Measurements from ENCODE around the gene ADCY6. TPM values are rescaled to one million over a fixed set of nuclear protein-coding genes. Genes with fewer than 3 reads are reported as not detected.

Gene ADCY6
- not detected for polyA plus RNA-seq (ENCODE audit: low read depth in 6 of 6)

- Mint-ChIP-seq H3K9me3 (no peaks in the 10 kb centered on the region), H3K36me3 (no peaks in the 10 kb centered on the region), H3K27me3 (peaks cover 37 to 66% (median 57%) of the 10 kb centered on the region in 3 donors), H3K4me1 (peaks cover 11 to 24% (median 18%) of the 10 kb centered on the region in 3 donors), H3K4me3 (peak within 1 kb of the TSS; percentile 64 to 91 (median 86)), H3K27ac (peak within 1 kb of the TSS in 4 of 6 donors; percentile 61 to 80 (median 77))
- ATAC-seq (ENCODE audit: low read depth in 2 of 2) = peak; percentile 27 to 51
- DNase-seq = no peak
Measured at GRCh38 chr12:48788854-48789775, at the start of gene ADCY6. Gene ADCY6, minus strand, starts transcription at chr12:48789089. Its CDS starts 5,655 bp downstream, at chr12:48783434.

- no peak overlapping the region for H3K4me3 Mint-ChIP-seq
- ATAC-seq (ENCODE audit: low read depth in 2 of 2) (no peak), DNase-seq (no peak)
- peaks cover 25 to 26% of the 10 kb centered on the region in 2 donors for H3K36me3 Mint-ChIP-seq
- H3K27ac Mint-ChIP-seq = no peak overlapping the region
- no peaks in the 10 kb centered on the region for H3K27me3 Mint-ChIP-seq
- no peaks in the 10 kb centered on the region for H3K4me1 Mint-ChIP-seq
- H3K9me3 Mint-ChIP-seq = no peaks in the 10 kb centered on the region
Measured at GRCh38 chr12:48838048-48838447, 49.2 kb upstream of the ADCY6 start.

DNA sequence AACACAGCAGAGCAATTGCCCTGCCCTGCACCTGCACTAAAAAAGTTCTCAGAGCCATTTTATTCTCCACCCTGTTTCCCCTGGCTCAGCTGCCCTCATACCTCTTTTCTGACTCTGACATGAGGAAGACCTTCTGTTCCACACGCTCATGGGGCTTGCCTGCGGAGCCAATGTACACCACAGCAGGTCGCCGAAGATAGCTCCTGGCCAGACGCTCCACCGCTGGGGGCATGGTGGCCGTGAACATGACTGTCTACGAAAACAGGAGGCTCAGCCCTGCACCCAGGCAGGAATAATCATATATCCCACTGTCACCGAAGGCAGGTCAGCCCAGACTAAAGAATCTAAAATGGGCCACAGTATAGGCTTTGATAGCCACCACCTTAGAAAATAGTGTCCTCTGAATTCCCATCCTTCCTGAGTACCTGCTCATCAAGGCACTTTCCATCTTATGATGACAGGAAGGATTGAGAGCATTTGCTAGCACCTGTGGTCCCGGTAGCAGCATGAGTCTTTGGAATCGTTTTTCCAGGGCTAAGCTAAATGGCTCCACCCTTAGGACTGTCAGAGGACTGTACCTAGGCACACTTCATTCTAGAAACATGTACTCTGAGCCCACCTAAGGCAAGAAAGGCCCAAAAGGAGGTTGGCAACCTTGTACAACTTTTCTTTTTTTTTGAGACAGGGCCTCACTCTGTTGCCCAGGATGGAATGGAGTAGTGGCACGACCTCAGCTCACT lies 43.6 kb upstream of the ADCY6 start:
- no peak for ATAC-seq (ENCODE audit: low read depth in 2 of 2)
- H3K27ac Mint-ChIP-seq = no peak overlapping the region
- H3K36me3 Mint-ChIP-seq = peaks cover 40 to 45% of the 10 kb centered on the region in 2 donors
- no peak for DNase-seq
- H3K9me3 Mint-ChIP-seq = no peaks in the 10 kb centered on the region
- no peaks in the 10 kb centered on the region for H3K27me3 Mint-ChIP-seq
- H3K4me3 Mint-ChIP-seq = no peak overlapping the region
- peaks cover 0 to 4% (median 0%) of the 10 kb centered on the region in 3 donors for H3K4me1 Mint-ChIP-seq

DNA sequence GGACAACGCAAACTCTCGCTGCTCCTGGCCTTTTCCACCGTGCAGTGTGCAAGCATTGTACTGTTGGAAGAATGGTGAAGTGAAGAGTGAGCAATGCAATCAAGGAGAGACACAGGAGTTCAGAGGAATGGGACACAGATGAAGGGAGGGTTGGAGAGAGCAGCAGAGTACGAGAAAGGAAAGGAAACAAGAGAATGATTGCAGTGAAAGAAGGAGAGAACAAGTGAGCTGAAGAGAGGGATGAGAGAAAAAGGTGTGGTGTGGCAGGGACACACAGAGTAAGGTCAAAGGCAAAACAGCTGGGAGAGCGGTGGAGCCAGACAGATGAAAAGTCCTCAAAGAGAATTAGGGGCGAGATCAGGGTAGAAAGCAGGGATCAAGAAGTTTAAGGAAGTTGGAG lies 42.4 kb upstream of the ADCY6 start:
- H3K9me3 Mint-ChIP-seq = no peaks in the 10 kb centered on the region
- H3K27me3 Mint-ChIP-seq = no peaks in the 10 kb centered on the region
- peaks cover 30 to 32% of the 10 kb centered on the region in 2 donors for H3K36me3 Mint-ChIP-seq
- DNase-seq (no peak), ATAC-seq (ENCODE audit: low read depth in 2 of 2) (no peak)
- no peak overlapping the region for H3K4me3 Mint-ChIP-seq
- H3K27ac Mint-ChIP-seq = no peak overlapping the region
- H3K4me1 Mint-ChIP-seq = peaks cover 0 to 5% (median 0%) of the 10 kb centered on the region in 3 donors

DNA sequence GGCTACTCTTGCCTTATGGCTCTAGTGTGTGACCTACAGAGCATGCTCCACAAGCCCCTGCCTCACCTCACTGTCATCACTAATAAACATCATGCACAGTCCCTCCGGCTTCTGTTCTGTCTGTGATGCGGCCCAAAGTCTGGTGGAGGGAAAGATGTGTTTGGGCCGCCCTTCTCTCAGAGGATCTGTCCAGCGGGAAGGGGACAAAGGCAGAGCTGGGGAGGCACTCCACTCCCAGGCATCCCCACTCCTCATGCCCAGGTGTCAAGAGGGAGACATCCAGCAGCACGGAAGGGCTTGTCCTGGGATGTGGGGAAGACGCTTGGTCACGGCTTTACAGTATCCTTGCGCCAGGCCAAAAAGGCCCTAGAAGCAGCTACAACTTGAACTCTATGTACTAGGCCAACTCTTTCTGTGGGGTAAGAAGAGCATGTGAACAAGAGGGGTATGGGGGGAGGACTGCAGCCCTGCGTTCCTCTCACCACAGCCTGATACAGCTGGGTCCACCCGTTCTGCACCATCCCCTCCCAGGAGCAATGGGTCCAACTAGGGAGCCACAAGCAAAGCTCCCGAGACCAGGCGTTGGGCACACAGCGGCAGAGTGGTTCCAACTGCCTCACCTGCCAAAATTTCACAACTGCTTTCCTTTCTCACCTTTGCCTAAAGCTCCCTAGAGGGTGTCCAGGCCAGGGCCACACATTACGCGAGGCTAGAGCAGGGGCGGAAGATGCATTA lies 40.1 kb upstream of the ADCY6 start:
- Mint-ChIP-seq H3K4me1 (peaks cover 0 to 13% (median 2%) of the 10 kb centered on the region in 3 donors), H3K27me3 (no peaks in the 10 kb centered on the region), H3K27ac (no peak overlapping the region), H3K36me3 (peaks cover 26% of the 10 kb centered on the region in 2 donors), H3K9me3 (peaks cover 0 to 1% (median 0%) of the 10 kb centered on the region in 7 donors), H3K4me3 (no peak overlapping the region)
- DNase-seq = no peak
- ATAC-seq (ENCODE audit: low read depth in 2 of 2) = no peak

- H3K36me3 Mint-ChIP-seq = peaks cover 22 to 26% of the 10 kb centered on the region in 2 donors
- H3K27ac Mint-ChIP-seq = peak overlapping the region in 1 of 6 donors; percentile 71
- no peak overlapping the region for H3K4me3 Mint-ChIP-seq
- peaks cover 0 to 1% (median 0%) of the 10 kb centered on the region in 7 donors for H3K9me3 Mint-ChIP-seq
- DNase-seq = no peak
- no peaks in the 10 kb centered on the region for H3K27me3 Mint-ChIP-seq
- H3K4me1 Mint-ChIP-seq = peaks cover 0 to 13% (median 2%) of the 10 kb centered on the region in 3 donors
- ATAC-seq (ENCODE audit: low read depth in 2 of 2) = no peak
Measured at GRCh38 chr12:48828293-48828692, 39.4 kb upstream of the ADCY6 start.

- ATAC-seq (ENCODE audit: low read depth in 2 of 2) (no peak), DNase-seq (no peak)
- H3K4me1 Mint-ChIP-seq = peaks cover 0 to 13% (median 2%) of the 10 kb centered on the region in 3 donors
- no peak overlapping the region for H3K4me3 Mint-ChIP-seq
- H3K27ac Mint-ChIP-seq = no peak overlapping the region
- H3K9me3 Mint-ChIP-seq = peaks cover 0 to 1% (median 0%) of the 10 kb centered on the region in 7 donors
- H3K36me3 Mint-ChIP-seq = peaks cover 19 to 26% of the 10 kb centered on the region in 2 donors
- no peaks in the 10 kb centered on the region for H3K27me3 Mint-ChIP-seq
Measured at GRCh38 chr12:48827513-48828096, 38.7 kb upstream of the ADCY6 start.

- H3K4me3 Mint-ChIP-seq = no peak overlapping the region
- no peak overlapping the region for H3K27ac Mint-ChIP-seq
- no peak for DNase-seq
- ATAC-seq (ENCODE audit: low read depth in 2 of 2) = no peak
- peaks cover 0 to 13% (median 2%) of the 10 kb centered on the region in 3 donors for H3K4me1 Mint-ChIP-seq
- H3K27me3 Mint-ChIP-seq = no peaks in the 10 kb centered on the region
- H3K36me3 Mint-ChIP-seq = peaks cover 14 to 21% of the 10 kb centered on the region in 2 donors
- peaks cover 0 to 1% (median 0%) of the 10 kb centered on the region in 7 donors for H3K9me3 Mint-ChIP-seq
Measured at GRCh38 chr12:48827026-48827425, 38.1 kb upstream of the ADCY6 start.

DNA sequence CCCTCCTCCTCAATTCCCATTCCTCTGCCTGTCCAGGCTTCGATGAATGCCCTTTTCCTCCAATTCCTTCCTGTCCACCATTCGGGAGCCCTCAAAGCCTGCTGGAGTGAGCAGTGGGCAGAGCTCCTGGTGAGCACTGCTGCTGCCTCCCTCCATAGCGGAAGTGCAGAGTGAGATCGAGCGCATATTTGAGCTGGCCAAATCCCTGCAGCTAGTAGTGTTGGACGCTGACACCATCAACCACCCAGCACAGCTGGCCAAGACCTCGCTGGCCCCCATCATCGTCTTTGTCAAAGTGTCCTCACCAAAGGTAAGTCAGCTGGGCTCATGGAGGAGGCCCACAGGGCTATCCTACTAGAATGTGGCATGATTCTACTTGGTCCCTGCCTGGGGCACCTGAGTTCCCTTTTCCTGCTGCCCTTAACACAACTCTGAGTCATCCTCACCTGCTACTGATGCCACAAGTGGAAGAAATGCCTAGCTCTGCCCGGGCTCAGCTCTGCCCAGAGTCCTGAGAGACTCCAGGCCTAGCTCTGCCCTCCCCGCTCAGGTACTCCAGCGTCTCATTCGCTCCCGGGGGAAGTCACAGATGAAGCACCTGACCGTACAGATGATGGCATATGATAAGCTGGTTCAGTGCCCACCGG lies 37.4 kb upstream of the ADCY6 start:
- DNase-seq = no peak
- H3K9me3 Mint-ChIP-seq = peaks cover 0 to 1% (median 0%) of the 10 kb centered on the region in 7 donors
- no peak overlapping the region for H3K4me3 Mint-ChIP-seq
- H3K4me1 Mint-ChIP-seq = peaks cover 0 to 12% (median 2%) of the 10 kb centered on the region in 3 donors
- no peaks in the 10 kb centered on the region for H3K27me3 Mint-ChIP-seq
- H3K36me3 Mint-ChIP-seq = peaks cover 13 to 15% of the 10 kb centered on the region in 2 donors
- H3K27ac Mint-ChIP-seq = peak overlapping the region in 1 of 6 donors; percentile 12
- ATAC-seq (ENCODE audit: low read depth in 2 of 2) = no peak

- no peak for ATAC-seq (ENCODE audit: low read depth in 2 of 2)
- peaks cover 1 to 6% of the 10 kb centered on the region in 2 donors for H3K36me3 Mint-ChIP-seq
Measured at GRCh38 chr12:48824905-48825304, 36.0 kb upstream of the ADCY6 start.

DNA sequence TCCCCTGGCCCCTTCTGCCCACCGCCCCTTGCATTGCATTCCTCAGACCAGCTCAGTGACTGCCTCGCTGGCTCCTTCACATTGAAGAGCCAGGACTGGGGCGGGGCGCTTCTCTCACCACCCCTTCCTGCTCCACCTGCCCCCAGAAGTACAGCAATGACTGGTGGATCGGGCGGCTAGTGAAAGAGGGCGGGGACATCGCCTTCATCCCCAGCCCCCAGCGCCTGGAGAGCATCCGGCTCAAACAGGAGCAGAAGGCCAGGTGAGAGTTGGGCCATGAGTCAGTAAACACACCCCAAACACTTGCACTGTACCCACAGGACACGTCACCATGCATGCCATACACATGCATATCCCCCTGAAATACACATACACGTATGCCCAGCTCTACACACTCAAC lies 35.2 kb upstream of the ADCY6 start:
- Mint-ChIP-seq H3K4me1 (peaks cover 3 to 16% (median 3%) of the 10 kb centered on the region in 3 donors), H3K27ac (peak overlapping the region in 1 of 6 donors; percentile 6), H3K27me3 (no peaks in the 10 kb centered on the region), H3K36me3 (no peaks in the 10 kb centered on the region), H3K4me3 (no peak overlapping the region), H3K9me3 (peaks cover 0 to 1% (median 0%) of the 10 kb centered on the region in 7 donors)
- ATAC-seq (ENCODE audit: low read depth in 2 of 2) (no peak), DNase-seq (no peak)

More at GRCh38 chr12:48824905-48825304, 36.0 kb upstream of the ADCY6 start:
- Mint-ChIP-seq H3K27me3 (no peaks in the 10 kb centered on the region), H3K9me3 (peaks cover 0 to 1% (median 0%) of the 10 kb centered on the region in 7 donors), H3K27ac (no peak overlapping the region), H3K4me1 (peaks cover 0 to 9% (median 2%) of the 10 kb centered on the region in 3 donors), H3K4me3 (no peak overlapping the region)
- no peak for DNase-seq

DNA sequence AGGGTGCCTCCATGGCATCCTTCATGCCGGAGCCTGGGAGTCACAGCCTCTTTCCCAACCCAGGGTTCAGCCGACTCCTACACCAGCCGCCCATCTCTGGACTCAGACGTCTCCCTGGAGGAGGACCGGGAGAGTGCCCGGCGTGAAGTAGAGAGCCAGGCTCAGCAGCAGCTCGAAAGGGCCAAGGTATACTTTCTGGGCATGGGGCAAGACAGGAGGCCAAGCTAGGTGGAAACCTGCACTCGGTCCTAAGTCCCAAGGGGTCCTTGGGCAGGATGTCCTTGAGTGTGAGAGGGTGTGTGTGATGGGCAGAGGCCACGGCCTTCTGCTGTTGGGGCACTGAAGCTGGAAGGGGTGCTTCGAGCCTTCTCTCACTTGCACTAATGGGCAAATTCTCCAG lies 34.4 kb upstream of the ADCY6 start:
- Mint-ChIP-seq H3K4me1 (peaks cover 7 to 20% (median 9%) of the 10 kb centered on the region in 3 donors), H3K4me3 (no peak overlapping the region), H3K27me3 (no peaks in the 10 kb centered on the region), H3K36me3 (no peaks in the 10 kb centered on the region), H3K27ac (peak overlapping the region in 1 of 6 donors; percentile 39), H3K9me3 (peaks cover 0 to 1% (median 0%) of the 10 kb centered on the region in 7 donors)
- DNase-seq (no peak), ATAC-seq (ENCODE audit: low read depth in 2 of 2) (no peak)
